Neuronal stem cell (in vitro differentiated cells): Measurements from ENCODE around the gene IRS1.
A peak's percentile ranks its signal among the peaks of the same experiment; 100 is the strongest.

Experiments used
- DNase-seq: peaks from one replicate; pipeline ENCODE4 v3.0.0-alpha.2; 2013; ENCODE audit warnings: low spot score
- H2AFZ ChIP-seq: one replicate; pipeline ENCODE4 v1.6.1; 2013; ENCODE audit warnings: mild to moderate bottlenecking, low read length, inconsistent platforms
- H2AK5ac ChIP-seq: 2 replicates; pipeline ENCODE4 v1.6.1; 2013; ENCODE audit warnings: low read depth, mild to moderate bottlenecking, inconsistent platforms, low read length, moderate library complexity, mixed read lengths
- H2BK120ac ChIP-seq: 2 replicates; pipeline ENCODE4 v1.6.1; 2013; ENCODE audit warnings: low read depth, mild to moderate bottlenecking, inconsistent platforms, low read length, moderate library complexity, mixed read lengths
- H2BK12ac ChIP-seq: one replicate; pipeline ENCODE4 v1.6.1; 2013; ENCODE audit warnings: low read length, inconsistent platforms
- H2BK15ac ChIP-seq: 2 replicates; pipeline ENCODE4 v1.6.1; 2013; ENCODE audit warnings: mild to moderate bottlenecking, low read length, inconsistent platforms, mixed read lengths
- H2BK5ac ChIP-seq: one replicate; pipeline ENCODE4 v1.6.1; 2013; ENCODE audit warnings: inconsistent platforms, mild to moderate bottlenecking, low read length, moderate library complexity
- H3K14ac ChIP-seq: one replicate; pipeline ENCODE4 v1.6.1; 2013; ENCODE audit warnings: low read length, inconsistent platforms
- H3K18ac ChIP-seq: 2 replicates; pipeline ENCODE4 v1.6.1; 2013; ENCODE audit warnings: low read length, inconsistent platforms
- H3K23ac ChIP-seq: 2 replicates; pipeline ENCODE4 v1.6.1; 2013; ENCODE audit warnings: low read depth, mild to moderate bottlenecking, mixed read lengths, low read length, inconsistent platforms; ENCODE audit not compliant: poor library complexity
- H3K27ac ChIP-seq: replicated peaks from 3 replicates; pipeline ENCODE4 v1.5.1; 2013; ENCODE audit warnings: low read length, inconsistent platforms
- H3K27me3 ChIP-seq, 3 experiments: 2 replicates each; pipeline ENCODE4 v1.6.1; 2013; ENCODE audit warnings: low read length in 3 of 3, mild to moderate bottlenecking in 2 of 3, inconsistent platforms in 1 of 3, low read depth in 1 of 3, mixed read lengths in 1 of 3, moderate library complexity in 1 of 3; ENCODE audit not compliant: control insufficient read depth in 3 of 3, insufficient read depth in 3 of 3
- H3K36me3 ChIP-seq, 2 donors: replicated peaks in 1 of 2; 2 replicates each; pipeline ENCODE4 v1.6.1; 2013; ENCODE audit warnings: low read length in 2 of 2; ENCODE audit not compliant: control insufficient read depth in 2 of 2, insufficient read depth in 2 of 2
- H3K4ac ChIP-seq: 2 replicates; pipeline ENCODE4 v1.6.1; 2013; ENCODE audit warnings: inconsistent platforms, mild to moderate bottlenecking, low read length, moderate library complexity
- H3K4me1 ChIP-seq, 2 donors: 1 replicate in 1 of 2; 2 replicates in 1 of 2; pipeline ENCODE4 v1.6.1; 2013; ENCODE audit warnings: low read length in 2 of 2, low read depth in 1 of 2; ENCODE audit not compliant: control insufficient read depth in 2 of 2, insufficient read depth in 1 of 2
- H3K4me2 ChIP-seq: one replicate; pipeline ENCODE4 v1.6.1; 2013; ENCODE audit warnings: mild to moderate bottlenecking, low read length, inconsistent platforms; ENCODE audit not compliant: insufficient read depth, poor library complexity, severe bottlenecking
- H3K4me3 ChIP-seq, 2 donors: 2 replicates each; pipeline ENCODE4 v1.5.1; 2013; ENCODE audit warnings: low read length in 2 of 2, mild to moderate bottlenecking in 2 of 2, inconsistent platforms in 1 of 2, moderate library complexity in 1 of 2
- H3K79me1 ChIP-seq: one replicate; pipeline ENCODE4 v1.6.1; 2013; ENCODE audit warnings: low read depth, mild to moderate bottlenecking, inconsistent platforms, low read length, moderate library complexity
- H3K9ac ChIP-seq: one replicate; pipeline ENCODE4 v1.6.1; 2013; ENCODE audit warnings: mild to moderate bottlenecking, low read depth, low read length, inconsistent platforms; ENCODE audit not compliant: poor library complexity
- H3K9me3 ChIP-seq, 2 donors: replicated peaks in 1 of 2; 2 replicates each; pipeline versions ENCODE3 to v1.6.1; 2013; ENCODE audit warnings: low read length in 2 of 2, mild to moderate bottlenecking in 2 of 2, inconsistent platforms in 1 of 2, low read depth in 1 of 2, mixed read lengths in 1 of 2, moderate library complexity in 1 of 2; ENCODE audit not compliant: control insufficient read depth in 2 of 2, insufficient read depth in 1 of 2
- H4K8ac ChIP-seq: one replicate; pipeline ENCODE4 v1.6.1; 2013; ENCODE audit warnings: low read depth, mild to moderate bottlenecking, inconsistent platforms, low read length, moderate library complexity
- H4K91ac ChIP-seq: one replicate; pipeline ENCODE4 v1.6.1; 2013; ENCODE audit warnings: low read length, low read depth, mild to moderate bottlenecking, inconsistent platforms; ENCODE audit not compliant: poor library complexity
- WGBS, 2 donors: extraction: QIAGEN DNeasy Blood & Tissue Kit; methylation state at CpG; one replicate each; pipeline ENCODE4 v1.1.7; 2013; ENCODE audit warnings: missing lambda C conversion rate in 2 of 2, mixed read lengths in 1 of 2; ENCODE audit not compliant: insufficient read length in 2 of 2, insufficient replicate concordance in 1 of 2; ENCODE audit errors: extremely low coverage in 2 of 2; 5-methylcytosine and 5-hydroxymethylcytosine counted together

The IRS1 gene

GRCh38 chr2:226725126-226725860 is 74.3 kb downstream of the IRS1 start:
- Histone ChIP-seq H3K79me1 (no peaks in the 10 kb centered on the region), H3K23ac (no peak overlapping the region)
- no CpG with 5 or more reads among the region's 10 CpGs for WGBS, 2 donors

GRCh38 chr2:226721541-226721940 is 78.1 kb downstream of the IRS1 start:
- no peak overlapping the region for H3K4ac ChIP-seq

More at GRCh38 chr2:226725126-226725860, 74.3 kb downstream of the IRS1 start:
- H4K91ac ChIP-seq = no peak overlapping the region
- no peak overlapping the region for H3K27ac ChIP-seq
- H3K27me3 ChIP-seq = no peaks in the 10 kb centered on the region
- H3K4me1 ChIP-seq = peaks cover 11 to 16% of the 10 kb centered on the region in 2 donors
- H2AK5ac ChIP-seq = no peak overlapping the region
- H2BK12ac ChIP-seq = no peak overlapping the region
- no peak overlapping the region for H2BK5ac ChIP-seq
- no peak overlapping the region for H3K4ac ChIP-seq
- no peak overlapping the region for H3K14ac ChIP-seq
- no peak overlapping the region for H3K18ac ChIP-seq
- H3K36me3 ChIP-seq = no peaks in the 10 kb centered on the region
- no peak overlapping the region for H4K8ac ChIP-seq
- no peak for DNase-seq
- H2BK120ac ChIP-seq = no peak overlapping the region
- no peak overlapping the region for H3K4me3 ChIP-seq
- H3K9me3 ChIP-seq = no peaks in the 10 kb centered on the region
- no peak overlapping the region for H2BK15ac ChIP-seq
- H3K4me2 ChIP-seq = no peak overlapping the region
- peak overlapping the region; percentile 44 for H2AFZ ChIP-seq
- no peak overlapping the region for H3K9ac ChIP-seq

DNA sequence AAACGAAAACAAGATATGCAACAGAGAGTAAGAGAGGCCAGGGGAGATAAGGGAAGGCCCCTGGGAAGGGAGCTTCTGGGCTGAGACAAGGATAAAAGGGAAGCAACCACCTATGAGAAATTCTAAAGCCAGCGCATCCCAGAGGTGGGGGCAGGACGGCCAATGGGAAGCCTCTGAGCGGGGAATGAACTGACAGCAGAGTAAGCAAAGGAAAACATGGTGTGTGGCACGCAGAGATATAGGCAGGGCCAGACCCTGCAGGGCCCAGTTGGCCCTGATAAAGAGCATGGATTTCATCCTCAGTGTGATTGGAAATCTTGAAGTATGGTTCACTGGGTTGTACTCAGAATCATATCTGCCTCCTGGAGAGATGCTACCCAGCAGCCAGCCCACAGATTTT is 78.7 kb downstream of the IRS1 start:
- Histone ChIP-seq H3K27ac (no peak overlapping the region), H3K4me2 (no peak overlapping the region), H2AFZ (no peak overlapping the region), H2BK12ac (no peak overlapping the region), H3K27me3 (no peaks in the 10 kb centered on the region), H3K18ac (peak overlapping the region; percentile 64), H2AK5ac (peak overlapping the region; percentile 42), H3K4me3 (no peak overlapping the region), H2BK15ac (no peak overlapping the region), H4K91ac (no peak overlapping the region), H3K79me1 (no peaks in the 10 kb centered on the region), H3K36me3 (no peaks in the 10 kb centered on the region), H3K4ac (no peak overlapping the region), H4K8ac (no peak overlapping the region), H3K9me3 (no peaks in the 10 kb centered on the region), H2BK5ac (no peak overlapping the region), H3K9ac (no peak overlapping the region), H2BK120ac (no peak overlapping the region), H3K4me1 (peaks cover 8 to 15% of the 10 kb centered on the region in 2 donors), H3K23ac (no peak overlapping the region), H3K14ac (no peak overlapping the region)
- DNase-seq = no peak
- WGBS, 2 donors = no CpG with 5 or more reads among the region's 5 CpGs

More at GRCh38 chr2:226721541-226721940, 78.1 kb downstream of the IRS1 start:
- Histone ChIP-seq H3K4me1 (peaks cover 11 to 16% of the 10 kb centered on the region in 2 donors), H3K4me2 (no peak overlapping the region), H3K4me3 (no peak overlapping the region), H3K27me3 (no peaks in the 10 kb centered on the region), H4K91ac (no peak overlapping the region), H4K8ac (no peak overlapping the region), H3K23ac (no peak overlapping the region), H3K18ac (no peak overlapping the region), H2BK15ac (no peak overlapping the region), H2BK12ac (no peak overlapping the region), H3K79me1 (no peaks in the 10 kb centered on the region), H3K14ac (no peak overlapping the region), H3K36me3 (no peaks in the 10 kb centered on the region), H2BK5ac (no peak overlapping the region), H3K9ac (no peak overlapping the region), H3K27ac (no peak overlapping the region), H2BK120ac (no peak overlapping the region), H3K9me3 (no peaks in the 10 kb centered on the region), H2AFZ (no peak overlapping the region), H2AK5ac (peak overlapping the region; percentile 42)
- no peak for DNase-seq
- no CpG with 5 or more reads among the region's 5 CpGs for WGBS, 2 donors

DNA sequence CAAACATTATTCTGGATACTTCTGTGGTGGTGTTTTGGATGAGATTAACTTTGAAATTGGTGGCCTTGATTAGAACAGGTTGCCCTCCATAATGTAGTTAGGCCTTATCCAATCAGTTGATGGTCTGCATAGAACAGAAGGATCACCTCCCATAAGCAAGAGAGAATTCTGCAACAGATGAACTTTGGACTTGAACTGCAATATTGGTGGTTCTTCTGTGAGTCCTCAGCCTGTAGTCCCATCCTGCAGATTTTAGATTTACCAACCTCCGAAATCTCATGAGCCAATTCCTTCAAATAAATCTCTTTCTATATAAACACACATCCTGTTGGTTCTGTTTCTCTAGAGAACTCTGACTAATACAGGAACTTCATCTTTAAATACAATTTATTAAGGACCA is 81.9 kb downstream of the IRS1 start:
- no CpG with 5 or more reads among the region's 1 CpG for WGBS, 2 donors
- no peak overlapping the region for H2AK5ac ChIP-seq
- H2BK12ac ChIP-seq = no peak overlapping the region
- H2BK120ac ChIP-seq = no peak overlapping the region
- H3K79me1 ChIP-seq = peaks cover 2% of the 10 kb centered on the region
- no peak overlapping the region for H3K4ac ChIP-seq
- no peak overlapping the region for H3K4me2 ChIP-seq
- no peak for DNase-seq
- no peak overlapping the region for H3K9ac ChIP-seq
- H4K91ac ChIP-seq = no peak overlapping the region
- peaks cover 0 to 4% of the 10 kb centered on the region in 2 donors for H3K9me3 ChIP-seq
- no peak overlapping the region for H3K27ac ChIP-seq
- H3K4me1 ChIP-seq = peaks cover 0 to 6% of the 10 kb centered on the region in 2 donors
- no peak overlapping the region for H3K14ac ChIP-seq
- no peak overlapping the region for H4K8ac ChIP-seq
- no peak overlapping the region for H2AFZ ChIP-seq
- H3K18ac ChIP-seq = no peak overlapping the region
- peaks cover 0 to 2% (median 0%) of the 10 kb centered on the region in 3 experiments for H3K27me3 ChIP-seq
- H3K23ac ChIP-seq = no peak overlapping the region
- H3K36me3 ChIP-seq = no peaks in the 10 kb centered on the region
- no peak overlapping the region for H2BK15ac ChIP-seq
- H3K4me3 ChIP-seq = no peak overlapping the region
- H2BK5ac ChIP-seq = no peak overlapping the region
